SU-DHL-6 (cell line): ENCODE measurements around the gene PTGER1.

Experiments
- H2AFZ ChIP-seq: fragments of 200-600 bp; sonication (generic); 2 replicates; pipeline ENCODE4 v1.6.1; 2014; ENCODE audit warnings: low read depth, mild to moderate bottlenecking, moderate library complexity, mixed read lengths, antibody characterized with exemption, low read length; ENCODE audit not compliant: severe bottlenecking
- H3F3A ChIP-seq: fragments of 200-600 bp; shearing (Covaris generic); 2 replicates; pipeline ENCODE4 v1.6.0; 2016; ENCODE audit warnings: antibody characterized with exemption, mild to moderate bottlenecking; ENCODE audit not compliant: insufficient read depth
- H3K27ac ChIP-seq: fragments of 200-600 bp; sonication (generic); 2 replicates; pipeline ENCODE4 v1.5.1; 2016; ENCODE audit warnings: low read depth, mild to moderate bottlenecking, low read length, moderate library complexity, mixed read lengths
- H3K27me3 ChIP-seq: fragments of 200-600 bp; sonication (generic), shearing (Covaris generic); 2 replicates; pipeline ENCODE4 v1.6.0; 2014; ENCODE audit warnings: mild to moderate bottlenecking, low read length
- H3K36me3 ChIP-seq: fragments of 200-600 bp; sonication (generic); 2 replicates; pipeline ENCODE4 v1.6.1; 2014; ENCODE audit warnings: mild to moderate bottlenecking, low read length, mixed read lengths
- H3K4me2 ChIP-seq: fragments of 300-600, 200-600 bp; shearing (Covaris generic), sonication (generic); 2 replicates; pipeline ENCODE4 v1.6.0; 2014; ENCODE audit warnings: low read length, low read depth, mild to moderate bottlenecking; ENCODE audit not compliant: poor library complexity, severe bottlenecking
- H3K4me3 ChIP-seq: fragments of 200-600 bp; sonication (generic); 2 replicates; pipeline ENCODE4 v1.5.1; 2014; ENCODE audit warnings: antibody characterized with exemption, low read length, mild to moderate bottlenecking, mixed read lengths; ENCODE audit not compliant: insufficient read depth, poor library complexity, severe bottlenecking
- H3K79me2 ChIP-seq: fragments of 200-600 bp; sonication (generic); 2 replicates; pipeline ENCODE4 v1.6.1; 2014; ENCODE audit warnings: mild to moderate bottlenecking, low read length, moderate library complexity; ENCODE audit not compliant: insufficient read depth
- H3K9ac ChIP-seq: fragments of 200-600 bp; sonication (generic); 2 replicates; pipeline ENCODE4 v1.7.0; 2014; ENCODE audit warnings: mild to moderate bottlenecking, low read length
- H3K9me2 ChIP-seq: fragments of 200-600 bp; sonication (generic); replicated peaks from 2 replicates; pipeline ENCODE4 v1.6.1; 2014; ENCODE audit warnings: low read length; ENCODE audit not compliant: insufficient read depth
- H3K9me3 ChIP-seq: fragments of 200-600 bp; sonication (generic); 2 replicates; pipeline ENCODE4 v1.6.1; 2014; ENCODE audit warnings: low read length, mixed read lengths; ENCODE audit not compliant: insufficient read depth
- H4K20me1 ChIP-seq: fragments of 200-600 bp; sonication (generic); 2 replicates; pipeline ENCODE4 v1.6.1; 2014; ENCODE audit warnings: low read depth, mild to moderate bottlenecking, antibody characterized with exemption, low read length, moderate library complexity, mixed read lengths
- CTCF ChIP-seq: fragments of 200-600 bp; sonication (generic); IDR thresholded peaks from one replicate; pipeline ENCODE4 v1.5.1; 2017; ENCODE audit warnings: antibody characterized with exemption, mild to moderate bottlenecking, low read length, moderate library complexity; ENCODE audit not compliant: insufficient read depth, poor library complexity, severe bottlenecking
- EZH2phosphoT487 ChIP-seq: fragments of 200-600 bp; sonication (generic), shearing (Covaris generic); conservative IDR thresholded peaks from 2 replicates; pipeline ENCODE4 v1.6.1; 2018; ENCODE audit warnings: mild to moderate bottlenecking, antibody characterized with exemption, low read length, moderate library complexity, mixed read lengths

Gene PTGER1

GRCh38 chr19:14450876-14451275 is 24.3 kb downstream of the PTGER1 start:
- H2AFZ ChIP-seq = no peak overlapping the region
- peaks cover 9% of the 10 kb centered on the region; the same call in 1 of the 2 replicates for H3K36me3 ChIP-seq
- TF ChIP-seq CTCF (no peak), EZH2phosphoT487 (no peak)
- H3K4me3 ChIP-seq = no peak overlapping the region
- H4K20me1 ChIP-seq = no peaks in the 10 kb centered on the region
- no peaks in the 10 kb centered on the region for H3K9me3 ChIP-seq
- H3F3A ChIP-seq = no peaks in the 10 kb centered on the region
- H3K9ac ChIP-seq = no peak overlapping the region
- no peaks in the 10 kb centered on the region for H3K79me2 ChIP-seq
- no peak overlapping the region for H3K27ac ChIP-seq
- H3K4me2 ChIP-seq = no peak overlapping the region
- H3K9me2 ChIP-seq = no peaks in the 10 kb centered on the region
- H3K27me3 ChIP-seq = no peaks in the 10 kb centered on the region

GRCh38 chr19:14450168-14450874 is 24.8 kb downstream of the PTGER1 start:
- TF ChIP-seq EZH2phosphoT487 (no peak), CTCF (no peak)
- H3K9me3 ChIP-seq = no peaks in the 10 kb centered on the region
- no peaks in the 10 kb centered on the region for H3K79me2 ChIP-seq
- no peaks in the 10 kb centered on the region for H3K9me2 ChIP-seq
- H3K36me3 ChIP-seq = peaks cover 9% of the 10 kb centered on the region; the same call in 1 of the 2 replicates
- H3K9ac ChIP-seq = no peak overlapping the region
- no peak overlapping the region for H3K27ac ChIP-seq
- H3K4me3 ChIP-seq = no peak overlapping the region
- no peaks in the 10 kb centered on the region for H3F3A ChIP-seq
- H3K27me3 ChIP-seq = no peaks in the 10 kb centered on the region
- H2AFZ ChIP-seq = no peak overlapping the region
- H4K20me1 ChIP-seq = no peaks in the 10 kb centered on the region
- no peak overlapping the region for H3K4me2 ChIP-seq

- no peaks in the 10 kb centered on the region for H3F3A ChIP-seq
- H3K9me3 ChIP-seq = no peaks in the 10 kb centered on the region
- H3K79me2 ChIP-seq = no peaks in the 10 kb centered on the region
- no peaks in the 10 kb centered on the region for H3K27me3 ChIP-seq
- H3K9ac ChIP-seq = no peak overlapping the region
- no peak overlapping the region for H2AFZ ChIP-seq
- TF ChIP-seq EZH2phosphoT487 (no peak), CTCF (no peak)
- H3K9me2 ChIP-seq = no peaks in the 10 kb centered on the region
- H3K4me2 ChIP-seq = no peak overlapping the region
- no peak overlapping the region for H3K27ac ChIP-seq
- peaks cover 9% of the 10 kb centered on the region; the same call in 1 of the 2 replicates for H3K36me3 ChIP-seq
- no peak overlapping the region for H3K4me3 ChIP-seq
- no peaks in the 10 kb centered on the region for H4K20me1 ChIP-seq
Measured at GRCh38 chr19:14449321-14449720, 25.8 kb downstream of the PTGER1 start.
